GM10847 (cell line): ENCODE data around the gene ARHGAP5.

Source experiments
- POLR2A ChIP-seq: IDR thresholded peaks from 2 replicates; pipeline ENCODE4 v1.6.1; 2011; ENCODE audit not compliant: insufficient read length; ENCODE audit errors: extremely low read depth

The ARHGAP5 gene

GRCh38 chr14:32085182-32085844, 8.2 kb downstream of the ARHGAP5 start:
- TF ChIP-seq POLR2A, result no peak

GRCh38 chr14:32085845-32086383, 8.8 kb downstream of the ARHGAP5 start:
- TF ChIP-seq POLR2A, result no peak

GRCh38 chr14:32087173-32087861, 10.2 kb downstream of the ARHGAP5 start:
- no peak for TF ChIP-seq POLR2A

- TF ChIP-seq POLR2A, result no peak
These were observed 10.8 kb downstream of the ARHGAP5 start for GRCh38 chr14:32087907-32088306.

- no peak for TF ChIP-seq POLR2A
These were observed 13.6 kb downstream of the ARHGAP5 start for GRCh38 chr14:32090686-32091085.

- TF ChIP-seq POLR2A, result no peak
These were observed 22.4 kb downstream of the ARHGAP5 start for GRCh38 chr14:32099473-32099872.

- no peak for TF ChIP-seq POLR2A
These were observed 23.1 kb downstream of the ARHGAP5 start for GRCh38 chr14:32100175-32100574.

- no peak for TF ChIP-seq POLR2A
These were observed 25.2 kb downstream of the ARHGAP5 start for GRCh38 chr14:32102152-32102787.

GRCh38 chr14:32102968-32103367, 25.9 kb downstream of the ARHGAP5 start:
- no peak for TF ChIP-seq POLR2A

- TF ChIP-seq POLR2A, result no peak
These were observed 27.2 kb downstream of the ARHGAP5 start for GRCh38 chr14:32104308-32104707.

- no peak for TF ChIP-seq POLR2A
These were observed 27.7 kb downstream of the ARHGAP5 start for GRCh38 chr14:32104803-32105202.

- TF ChIP-seq POLR2A, result no peak
These were observed 32.8 kb downstream of the ARHGAP5 start for GRCh38 chr14:32109676-32110547.

GRCh38 chr14:32110548-32110896, 33.4 kb downstream of the ARHGAP5 start:
- TF ChIP-seq POLR2A, result no peak

GRCh38 chr14:32121536-32121935, 44.4 kb downstream of the ARHGAP5 start:
- no peak for TF ChIP-seq POLR2A

GRCh38 chr14:32121948-32122347, 44.8 kb downstream of the ARHGAP5 start:
- TF ChIP-seq POLR2A, result no peak
